Activated naive CD4-positive, alpha-beta T cell (primary cell): ENCODE measurements around the gene AGAP1.

Source experiments
- DNase-seq, 4 experiments: peaks; one replicate each; lab custom pipeline; 2025; lab: John Stamatoyannopoulos, UW

Gene AGAP1

DNA sequence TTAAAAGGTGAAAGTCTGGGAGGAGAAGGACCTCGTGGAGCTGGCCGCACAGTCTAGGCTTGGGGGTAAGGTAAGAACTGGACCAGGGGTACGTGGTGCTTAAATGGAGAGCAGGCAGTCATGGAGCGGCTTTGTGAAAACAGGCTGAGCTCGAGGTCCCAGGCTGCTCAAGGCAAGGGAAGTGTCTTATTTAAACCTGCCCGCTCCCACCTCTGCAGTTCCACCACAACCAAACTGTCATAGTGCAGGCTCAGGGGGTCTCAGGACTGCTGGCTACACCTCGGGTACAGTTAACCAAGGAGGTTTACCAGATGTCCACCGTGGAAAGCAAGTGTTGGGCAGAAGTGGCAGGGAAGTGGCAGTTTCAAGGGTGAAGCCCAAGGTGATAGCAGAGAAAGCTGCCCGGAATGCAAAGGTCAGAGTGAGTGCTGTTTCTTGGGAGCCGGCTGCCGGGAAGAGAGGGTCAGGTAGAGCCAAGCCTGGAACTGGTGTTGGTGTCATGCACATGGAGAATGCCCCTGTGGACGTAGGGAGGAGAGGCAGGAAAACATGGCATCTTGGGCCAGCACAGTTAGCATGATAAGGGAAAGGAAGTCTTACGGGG lies 471.0 kb downstream of the AGAP1 start:
- no peak for DNase-seq

GRCh38 chr2:235966396-235966795 lies 472.6 kb downstream of the AGAP1 start:
- DNase-seq: no peak

DNA sequence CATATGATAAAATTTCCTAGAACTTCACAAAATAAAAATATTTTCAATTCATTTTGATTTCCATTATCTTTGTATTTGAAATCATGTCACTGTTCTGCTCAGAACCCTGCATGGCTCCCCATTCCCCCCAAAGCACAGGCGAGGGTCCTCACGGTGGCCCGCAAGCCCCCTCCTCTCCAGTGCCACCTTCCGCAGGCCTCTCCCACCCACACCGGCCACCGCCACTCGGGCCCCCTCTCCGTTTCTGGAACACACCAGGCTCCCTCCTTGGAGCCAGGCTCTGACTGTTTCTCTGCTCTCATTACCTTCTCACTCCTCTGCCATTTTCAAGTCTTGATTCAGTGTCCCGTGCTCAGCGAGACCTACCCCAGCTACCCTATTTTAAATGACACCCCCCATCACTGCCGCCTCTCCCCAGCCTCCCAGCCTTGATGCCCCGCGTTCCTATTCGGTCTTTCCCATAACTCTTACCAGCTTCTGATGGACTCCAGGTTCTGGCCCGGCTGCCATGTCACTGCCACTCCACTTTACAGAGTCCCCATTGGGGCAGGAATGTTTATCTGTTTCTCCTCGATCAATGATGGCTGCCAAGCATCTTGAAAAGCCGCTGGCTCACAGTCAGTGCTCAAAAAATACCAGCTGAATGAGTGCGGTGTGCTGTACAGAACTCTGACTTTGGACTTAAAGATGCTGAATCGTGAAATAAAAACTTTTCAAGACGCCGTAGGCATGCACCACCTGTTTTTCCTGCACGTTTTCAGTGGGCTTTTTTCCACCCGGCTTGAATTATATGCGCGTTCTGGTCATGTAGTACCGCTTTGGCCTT lies 473.3 kb downstream of the AGAP1 start:
- DNase-seq: no peak

DNA sequence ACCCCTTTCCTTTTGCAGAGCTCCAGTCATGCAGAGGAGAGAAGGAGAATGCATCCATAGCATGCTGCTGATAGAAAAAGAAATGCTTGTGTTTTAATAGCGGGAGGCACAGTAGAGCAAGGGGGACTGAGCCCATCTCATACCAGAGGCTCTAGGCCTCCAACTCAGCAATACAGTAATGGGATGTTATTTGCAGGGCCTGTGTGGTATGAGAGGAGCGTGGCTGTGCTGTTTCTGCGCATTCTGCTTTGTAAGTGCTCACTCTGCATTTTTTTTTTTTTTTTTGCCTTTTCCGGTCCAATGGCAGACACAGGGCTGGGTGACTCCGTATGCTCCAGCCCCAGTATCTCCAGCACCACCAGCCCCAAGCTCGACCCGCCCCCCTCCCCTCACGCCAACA lies 474.3 kb downstream of the AGAP1 start:
- DNase-seq: no peak

- DNase-seq: no peak
Observed at GRCh38 chr2:235968616-235969324, 474.9 kb downstream of the AGAP1 start.

GRCh38 chr2:235970204-235971040 lies 476.6 kb downstream of the AGAP1 start:
- DNase-seq: no peak

DNA sequence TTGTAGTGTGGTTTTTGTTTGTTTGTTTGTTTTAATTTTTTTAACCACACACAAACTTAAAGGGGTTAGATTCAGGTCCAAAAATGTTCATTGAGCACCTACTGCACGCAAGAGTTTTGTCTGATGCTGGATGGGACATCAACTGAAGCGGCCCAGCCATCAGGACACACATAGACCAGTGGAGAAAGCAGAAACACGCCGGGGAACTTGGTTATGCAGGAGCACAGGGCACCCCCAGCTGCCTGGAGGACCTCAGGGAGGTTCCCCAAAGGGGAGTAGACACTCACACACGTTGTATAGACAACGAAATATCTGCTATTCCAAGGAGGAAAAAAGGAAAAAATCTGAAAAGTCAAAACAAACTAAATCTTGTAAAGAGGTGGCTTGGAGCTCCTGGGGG lies 482.7 kb downstream of the AGAP1 start:
- no peak for DNase-seq

GRCh38 chr2:235976956-235977355 lies 483.1 kb downstream of the AGAP1 start:
- DNase-seq: no peak

DNA sequence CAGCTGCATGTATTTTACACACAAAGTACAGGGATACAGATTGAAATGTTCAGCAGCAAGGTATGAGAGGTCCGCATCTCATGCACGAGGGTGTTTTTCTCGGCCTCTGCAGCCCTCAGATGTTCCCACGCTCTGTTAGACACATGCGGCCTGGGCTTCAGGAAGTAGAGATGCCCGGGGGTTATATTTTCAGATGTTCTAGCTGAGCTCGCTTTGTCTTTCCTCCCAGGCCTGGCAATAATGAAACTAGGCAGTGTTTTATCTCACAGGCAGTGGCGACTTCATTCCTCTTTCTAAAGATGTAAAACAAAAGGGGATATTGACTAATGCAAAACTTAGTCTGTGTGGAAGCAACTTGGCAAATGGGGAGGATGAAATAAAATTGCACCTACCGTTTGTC lies 483.6 kb downstream of the AGAP1 start:
- DNase-seq: no peak

DNA sequence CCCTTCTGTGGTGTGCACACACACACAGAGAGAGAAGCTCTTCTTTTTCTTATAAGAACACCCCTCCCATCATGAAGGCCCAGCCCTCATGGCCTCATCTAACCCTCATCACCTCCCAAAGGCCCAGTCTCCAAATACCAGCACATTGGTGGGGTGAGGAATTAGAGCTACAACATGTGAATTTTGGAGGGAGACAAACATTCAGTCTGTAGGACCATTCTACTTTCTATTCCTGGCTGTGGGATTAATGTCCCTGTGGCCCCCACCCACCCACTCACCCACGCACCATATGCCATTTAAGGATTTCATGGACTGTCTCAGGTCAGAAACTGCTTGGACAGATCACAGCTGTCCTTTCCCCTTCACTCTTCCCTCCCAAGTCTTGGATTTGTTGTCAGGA lies 484.2 kb downstream of the AGAP1 start:
- no peak for DNase-seq

GRCh38 chr2:235979037-235979436 lies 485.2 kb downstream of the AGAP1 start:
- DNase-seq: no peak

- DNase-seq: no peak
Observed at GRCh38 chr2:235979753-235980435, 486.1 kb downstream of the AGAP1 start.

DNA sequence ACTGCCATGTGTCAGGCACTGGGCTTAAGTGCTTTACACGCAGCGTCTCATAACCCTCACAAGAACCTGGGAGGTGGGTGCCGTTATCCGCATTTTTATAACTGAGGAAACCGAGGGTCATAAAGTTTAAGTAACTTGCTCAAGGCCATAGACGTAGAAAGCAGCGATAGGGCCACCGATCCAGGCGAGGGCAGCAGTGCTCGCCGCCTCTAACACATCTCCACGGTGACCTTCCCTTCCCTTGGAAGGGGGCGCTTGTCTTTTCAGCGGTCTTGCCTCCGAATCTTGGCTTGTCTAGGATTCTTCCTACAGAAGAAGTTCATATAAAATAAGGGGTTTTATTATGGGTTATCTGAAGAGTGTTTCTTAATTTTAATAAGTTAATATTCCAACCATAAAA lies 487.8 kb downstream of the AGAP1 start:
- no peak for DNase-seq

DNA sequence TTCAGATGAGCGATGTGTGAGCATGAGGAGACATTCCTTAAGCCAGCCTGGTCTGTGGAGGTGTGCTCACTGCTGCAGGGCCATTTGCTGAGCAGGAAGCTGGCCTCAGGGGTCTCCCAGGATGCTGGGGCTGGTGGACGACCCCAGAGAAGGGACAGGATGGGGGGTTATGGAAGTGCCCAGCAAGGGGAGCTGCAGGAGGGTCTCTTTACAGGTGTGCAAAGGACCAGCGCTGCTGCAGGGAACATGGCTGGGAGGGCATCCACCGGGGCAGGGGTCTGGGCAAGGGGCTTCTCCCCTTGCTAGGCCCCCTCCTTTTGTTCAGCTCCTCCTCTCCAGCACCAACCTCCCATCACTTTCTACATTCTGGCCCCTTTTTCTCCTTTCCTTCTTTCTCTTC lies 489.2 kb downstream of the AGAP1 start:
- no peak for DNase-seq

- DNase-seq: no peak
Observed at GRCh38 chr2:235984552-235984951, 490.7 kb downstream of the AGAP1 start.

DNA sequence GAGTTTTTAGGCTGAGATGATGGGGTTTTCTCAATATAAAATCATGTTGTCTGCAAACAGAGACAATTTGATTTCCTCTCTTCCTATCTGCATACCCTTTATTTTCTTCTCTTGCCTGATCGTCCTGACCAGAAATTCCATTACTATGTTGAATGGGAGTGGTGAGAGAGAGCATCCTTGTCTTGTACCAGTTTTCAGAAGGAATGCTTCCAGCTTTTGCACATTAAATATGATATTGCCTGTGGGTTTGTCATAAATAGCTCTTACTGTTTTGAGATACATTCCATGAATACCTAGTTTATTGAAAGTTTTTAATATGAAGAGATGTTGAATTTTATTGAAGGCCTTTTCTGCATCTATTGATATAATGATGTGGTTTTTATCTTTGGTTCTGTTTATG lies 492.5 kb downstream of the AGAP1 start:
- DNase-seq: no peak

GRCh38 chr2:235988271-235989015 lies 494.6 kb downstream of the AGAP1 start:
- no peak for DNase-seq

DNA sequence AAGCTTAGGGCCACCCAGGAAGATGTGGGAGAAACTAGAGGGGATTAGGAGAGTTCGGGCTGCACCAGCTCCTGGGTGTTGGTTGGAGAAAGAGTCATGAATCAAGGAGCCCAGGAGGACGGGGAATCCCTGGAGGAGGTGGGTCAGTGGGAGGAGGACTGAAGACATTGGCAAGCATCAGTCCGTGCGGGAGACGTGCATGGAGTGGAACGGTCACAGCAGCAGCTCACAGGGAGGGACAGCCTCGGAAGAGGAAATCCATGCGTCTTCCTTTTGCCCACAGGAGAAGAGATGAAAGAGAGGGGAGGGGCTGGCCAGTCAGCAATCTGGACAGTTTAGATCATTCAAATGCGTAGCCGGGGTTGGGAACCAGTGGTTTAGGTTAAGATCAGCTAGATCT lies 495.7 kb downstream of the AGAP1 start:
- no peak for DNase-seq

DNA sequence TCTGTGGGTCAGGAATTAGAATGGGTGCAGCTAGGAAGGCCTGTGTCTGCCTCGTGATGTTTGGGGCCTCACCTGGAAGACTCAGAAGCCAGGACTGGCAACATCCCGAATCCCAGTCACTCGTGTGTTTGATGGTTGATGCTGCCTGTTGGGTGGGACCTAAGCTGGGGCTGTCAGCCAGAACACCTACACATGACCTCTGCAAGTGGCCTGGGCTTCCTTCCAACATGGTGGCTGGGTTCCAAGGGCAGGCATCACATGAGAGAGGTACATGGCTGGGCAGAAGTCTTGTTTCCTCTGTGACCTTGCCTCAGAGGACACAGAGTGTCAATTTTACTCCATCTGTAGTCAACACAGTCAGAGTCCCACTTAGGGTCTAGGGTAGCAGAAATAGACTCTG lies 496.5 kb downstream of the AGAP1 start:
- DNase-seq: no peak

- no peak for DNase-seq
Observed at GRCh38 chr2:235992024-235992423, 498.2 kb downstream of the AGAP1 start.

DNA sequence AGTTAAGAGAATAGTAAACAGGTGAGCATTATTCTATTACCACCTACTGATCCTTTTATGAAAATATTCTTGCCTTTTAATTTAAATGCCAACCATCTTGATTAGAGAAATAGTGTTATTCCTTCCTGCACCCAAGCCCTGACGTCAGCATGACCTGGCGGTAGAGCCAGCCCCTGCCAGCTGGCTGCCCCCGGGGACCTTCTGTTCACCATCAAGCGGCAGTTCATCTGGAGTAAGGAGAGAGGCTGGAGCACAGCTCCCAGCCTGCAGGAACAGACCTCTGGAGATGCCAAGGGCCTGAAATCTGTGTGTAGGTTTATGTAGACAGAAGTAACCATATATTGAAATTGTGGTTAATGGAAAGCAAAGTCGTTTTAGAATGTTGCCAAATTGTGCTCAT lies 502.6 kb downstream of the AGAP1 start:
- no peak for DNase-seq
